MM.1S (cell line): ENCODE data around the gene UQCRHL.

ENCODE experiments used
- DNase-seq: peaks from one replicate; pipeline ENCODE4 v3.0.0-alpha.2; 2015
- H2AFZ ChIP-seq: fragments of 300-600 bp; sonication (generic); 2 replicates; pipeline ENCODE4 v1.6.0; 2016; ENCODE audit warnings: antibody characterized with exemption, low read length
- H3F3A ChIP-seq: fragments of 300-600 bp; sonication (generic); 2 replicates; pipeline ENCODE4 v1.6.1; 2016; ENCODE audit warnings: mild to moderate bottlenecking, antibody characterized with exemption, low read length, moderate library complexity, mixed read lengths; ENCODE audit not compliant: insufficient read depth
- H3K27ac ChIP-seq: fragments of 300-600 bp; sonication (generic); 2 replicates; pipeline ENCODE4 v1.5.1; 2016; ENCODE audit warnings: mild to moderate bottlenecking, low read length
- H3K27me3 ChIP-seq: fragments of 300-600 bp; sonication (generic); replicated peaks from 2 replicates; pipeline ENCODE4 v1.6.0; 2016; ENCODE audit warnings: low read length; ENCODE audit not compliant: insufficient read depth
- H3K36me3 ChIP-seq: fragments of 300-600 bp; sonication (generic); replicated peaks from 2 replicates; pipeline ENCODE4 v1.6.1; 2016; ENCODE audit warnings: mild to moderate bottlenecking, low read length, mixed read lengths; ENCODE audit not compliant: insufficient read depth
- H3K4me1 ChIP-seq: fragments of 300-600 bp; sonication (generic); 2 replicates; pipeline ENCODE4 v1.6.1; 2016; ENCODE audit warnings: low read length, mixed read lengths
- H3K4me2 ChIP-seq: fragments of 300-600 bp; sonication (generic); 2 replicates; pipeline ENCODE4 v1.6.0; 2016; ENCODE audit warnings: low read depth, low read length
- H3K4me3 ChIP-seq: fragments of 300-600 bp; sonication (generic); 2 replicates; pipeline ENCODE4 v1.5.1; 2016; ENCODE audit warnings: low read length, mixed read lengths
- H3K79me2 ChIP-seq: fragments of 300-600 bp; sonication (generic); 2 replicates; pipeline ENCODE4 v1.6.1; 2016; ENCODE audit warnings: mixed run types, low read length, mixed read lengths
- H3K9ac ChIP-seq: fragments of 300-600 bp; sonication (generic); 2 replicates; pipeline ENCODE4 v1.6.1; 2016; ENCODE audit warnings: low read length, mixed read lengths
- H3K9me2 ChIP-seq: fragments of 300-600 bp; sonication (generic); replicated peaks from 2 replicates; pipeline ENCODE4 v1.6.1; 2016; ENCODE audit warnings: mild to moderate bottlenecking, low read length, mixed read lengths; ENCODE audit not compliant: insufficient read depth
- H3K9me3 ChIP-seq: fragments of 300-600 bp; sonication (generic); replicated peaks from 2 replicates; pipeline ENCODE4 v1.6.1; 2016; ENCODE audit warnings: mild to moderate bottlenecking, low read length, mixed read lengths; ENCODE audit not compliant: insufficient read depth
- H4K20me1 ChIP-seq: fragments of 300-600 bp; sonication (generic); 2 replicates; pipeline ENCODE4 v1.6.1; 2016; ENCODE audit warnings: mild to moderate bottlenecking, low read length, moderate library complexity, mixed read lengths; ENCODE audit not compliant: insufficient read depth
- EZH2 ChIP-seq: fragments of 300-600 bp; sonication (generic); optimal IDR thresholded peaks from 2 replicates; pipeline ENCODE3; 2017; ENCODE audit warnings: low read depth, mild to moderate bottlenecking, antibody characterized with exemption, low read length, mixed read lengths
- EZH2phosphoT487 ChIP-seq: fragments of 300-600 bp; sonication (generic); IDR thresholded peaks from 2 replicates; pipeline ENCODE4 v1.6.1; 2018; ENCODE audit warnings: antibody characterized with exemption, low read length
- TF ChIP-seq, protein P1 (sequence below): fragments of 300-600 bp; sonication (generic); IDR thresholded peaks from 2 replicates; pipeline ENCODE4 v1.5.1; 2016; ENCODE audit warnings: antibody characterized with exemption, low read length, mixed read lengths

Gene UQCRHL

GRCh38 chr1:15797614-15798390 lies 9.6 kb downstream of the UQCRHL start:
- Histone ChIP-seq H2AFZ (no peak overlapping the region), H3K27me3 (no peaks in the 10 kb centered on the region), H4K20me1 (no peaks in the 10 kb centered on the region), H3K79me2 (no peaks in the 10 kb centered on the region), H3K36me3 (no peaks in the 10 kb centered on the region), H3K4me1 (no peaks in the 10 kb centered on the region), H3K9ac (no peak overlapping the region), H3F3A (no peaks in the 10 kb centered on the region), H3K9me2 (no peaks in the 10 kb centered on the region), H3K4me3 (no peak overlapping the region), H3K27ac (no peak overlapping the region), H3K4me2 (no peak overlapping the region), H3K9me3 (no peaks in the 10 kb centered on the region)
- no peak for DNase-seq
- TF ChIP-seq, protein P1, sequence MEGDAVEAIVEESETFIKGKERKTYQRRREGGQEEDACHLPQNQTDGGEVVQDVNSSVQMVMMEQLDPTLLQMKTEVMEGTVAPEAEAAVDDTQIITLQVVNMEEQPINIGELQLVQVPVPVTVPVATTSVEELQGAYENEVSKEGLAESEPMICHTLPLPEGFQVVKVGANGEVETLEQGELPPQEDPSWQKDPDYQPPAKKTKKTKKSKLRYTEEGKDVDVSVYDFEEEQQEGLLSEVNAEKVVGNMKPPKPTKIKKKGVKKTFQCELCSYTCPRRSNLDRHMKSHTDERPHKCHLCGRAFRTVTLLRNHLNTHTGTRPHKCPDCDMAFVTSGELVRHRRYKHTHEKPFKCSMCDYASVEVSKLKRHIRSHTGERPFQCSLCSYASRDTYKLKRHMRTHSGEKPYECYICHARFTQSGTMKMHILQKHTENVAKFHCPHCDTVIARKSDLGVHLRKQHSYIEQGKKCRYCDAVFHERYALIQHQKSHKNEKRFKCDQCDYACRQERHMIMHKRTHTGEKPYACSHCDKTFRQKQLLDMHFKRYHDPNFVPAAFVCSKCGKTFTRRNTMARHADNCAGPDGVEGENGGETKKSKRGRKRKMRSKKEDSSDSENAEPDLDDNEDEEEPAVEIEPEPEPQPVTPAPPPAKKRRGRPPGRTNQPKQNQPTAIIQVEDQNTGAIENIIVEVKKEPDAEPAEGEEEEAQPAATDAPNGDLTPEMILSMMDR: no peak
- TF ChIP-seq EZH2 (no peak), EZH2phosphoT487 (no peak)

- Histone ChIP-seq H3K9me3 (no peaks in the 10 kb centered on the region), H3K36me3 (no peaks in the 10 kb centered on the region), H4K20me1 (no peaks in the 10 kb centered on the region), H3K79me2 (no peaks in the 10 kb centered on the region), H3K9me2 (no peaks in the 10 kb centered on the region), H3K4me1 (no peaks in the 10 kb centered on the region), H3K27me3 (no peaks in the 10 kb centered on the region), H3K9ac (no peak overlapping the region), H3K27ac (no peak overlapping the region), H3F3A (no peaks in the 10 kb centered on the region), H3K4me3 (no peak overlapping the region), H3K4me2 (no peak overlapping the region), H2AFZ (no peak overlapping the region)
- TF ChIP-seq EZH2phosphoT487: no peak
- TF ChIP-seq, protein P1: no peak
- no peak for TF ChIP-seq EZH2
- DNase-seq: no peak
Observed at GRCh38 chr1:15796086-15796462, 11.4 kb downstream of the UQCRHL start.

DNA sequence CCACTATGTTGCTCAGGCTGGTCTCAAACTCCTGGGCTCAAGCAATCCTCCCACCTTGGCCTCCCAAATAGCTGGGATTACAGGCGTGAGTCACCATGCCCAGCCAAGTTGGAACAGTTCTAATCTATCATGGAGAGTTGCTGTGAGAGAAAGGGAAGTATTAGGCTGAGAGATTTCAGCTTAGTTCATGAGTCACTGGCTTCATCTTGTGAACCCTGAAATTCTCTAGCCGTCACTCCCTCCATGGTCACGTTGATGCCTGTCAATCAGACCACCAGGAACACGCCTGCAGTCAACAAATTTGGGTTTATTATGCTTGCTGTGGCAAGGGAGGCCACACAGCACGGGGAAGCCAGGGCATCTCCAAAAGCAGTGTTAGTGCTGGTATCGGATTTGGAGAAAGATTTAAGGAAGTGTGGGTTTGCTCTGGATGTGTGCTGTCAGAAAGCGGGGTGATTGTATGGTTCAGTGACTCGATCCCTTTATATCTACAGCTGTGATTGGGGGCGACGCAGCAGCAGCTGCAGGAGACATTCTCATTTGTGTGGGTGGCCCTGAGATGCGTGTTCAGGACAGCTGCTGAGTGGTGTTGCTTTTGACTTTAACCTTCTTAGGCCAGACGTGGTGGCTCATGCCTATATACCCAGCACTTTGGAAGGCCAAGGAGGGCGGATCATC lies 18.7 kb downstream of the UQCRHL start:
- Histone ChIP-seq H3K27me3 (no peaks in the 10 kb centered on the region), H3K9me3 (no peaks in the 10 kb centered on the region), H3K9ac (no peak overlapping the region), H3K4me3 (no peak overlapping the region), H3F3A (no peaks in the 10 kb centered on the region), H2AFZ (no peak overlapping the region), H3K4me2 (no peak overlapping the region), H3K79me2 (no peaks in the 10 kb centered on the region), H3K27ac (no peak overlapping the region), H4K20me1 (no peaks in the 10 kb centered on the region), H3K4me1 (no peaks in the 10 kb centered on the region), H3K36me3 (no peaks in the 10 kb centered on the region), H3K9me2 (no peaks in the 10 kb centered on the region)
- TF ChIP-seq EZH2 (no peak), EZH2phosphoT487 (no peak)
- TF ChIP-seq, protein P1: no peak
- no peak for DNase-seq
